Amygdala (tissue), 56 donors: ENCODE measurements around the gene CPEB1.

Experiments
- DNase-seq, 56 donors: peaks; one replicate each; lab custom pipeline; 2025; lab: John Stamatoyannopoulos, UW

Gene CPEB1

DNA sequence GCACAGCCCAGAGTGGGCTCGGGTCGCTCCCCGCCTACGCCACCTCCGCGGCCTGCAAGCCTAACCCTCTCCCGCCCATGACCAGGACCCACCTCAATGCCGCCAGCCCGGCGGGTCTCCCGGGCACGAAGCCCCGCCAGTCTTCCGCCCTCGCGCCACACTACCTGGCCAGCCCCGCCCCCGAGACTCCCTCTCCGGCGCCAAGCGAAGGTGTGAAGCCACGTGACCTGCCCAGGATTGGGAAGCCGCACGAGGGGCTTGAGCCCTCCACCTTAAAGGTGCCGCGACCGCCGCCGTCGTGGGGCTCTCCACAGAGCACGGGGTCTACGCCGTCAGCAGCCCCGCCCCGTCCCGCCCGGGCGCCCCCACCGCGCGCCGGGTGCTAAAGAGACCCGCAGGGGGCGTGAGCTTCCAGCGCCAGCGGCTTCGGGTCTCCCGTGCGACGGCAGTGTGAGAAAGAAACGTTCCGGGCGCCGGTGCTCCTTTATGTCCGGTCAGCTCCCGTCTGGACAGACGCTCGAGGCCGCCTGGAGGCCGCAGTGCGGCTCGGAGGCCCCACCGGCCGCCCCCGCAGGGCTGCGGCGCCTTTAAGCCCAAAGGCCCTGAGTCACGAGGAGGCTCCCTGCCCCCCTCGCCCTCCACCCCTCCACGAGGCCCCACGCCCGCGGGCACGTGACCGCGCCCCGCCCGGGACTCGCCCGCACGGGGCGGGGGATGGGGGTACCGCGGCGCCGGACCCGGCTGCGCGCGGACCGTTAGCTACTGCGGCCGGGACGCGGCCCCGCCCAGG is at the start of gene CPEB1:
TSS of gene CPEB1 (minus strand) at position 319 of the 790 bp plus-strand sequence. CDS start 18,904 bp downstream, outside the sequence.
- DNase-seq, result peak in 47 of 56 donors; percentile 22 to 82 (median 68)

DNA sequence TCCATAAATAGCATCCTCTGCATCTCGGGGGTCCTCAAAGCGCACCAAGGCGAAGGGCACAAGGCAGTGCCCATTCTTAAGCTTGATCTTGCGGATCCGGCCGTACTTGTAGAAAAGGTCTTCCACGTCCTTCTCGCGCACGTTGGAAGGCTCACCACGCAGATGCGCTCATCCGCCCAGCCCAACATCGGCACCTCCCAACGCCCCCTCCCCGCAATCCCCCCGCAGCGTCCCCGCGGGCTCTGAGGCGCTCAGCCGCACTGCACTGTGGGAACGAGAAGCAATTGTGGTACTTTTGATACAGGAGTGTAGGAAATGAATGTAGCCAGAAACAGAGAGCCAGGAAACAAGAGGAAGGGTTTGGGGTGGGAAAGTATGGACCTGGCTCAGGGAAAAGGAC is 45.0 kb upstream of the CPEB1 start:
- DNase-seq, result no peak

DNA sequence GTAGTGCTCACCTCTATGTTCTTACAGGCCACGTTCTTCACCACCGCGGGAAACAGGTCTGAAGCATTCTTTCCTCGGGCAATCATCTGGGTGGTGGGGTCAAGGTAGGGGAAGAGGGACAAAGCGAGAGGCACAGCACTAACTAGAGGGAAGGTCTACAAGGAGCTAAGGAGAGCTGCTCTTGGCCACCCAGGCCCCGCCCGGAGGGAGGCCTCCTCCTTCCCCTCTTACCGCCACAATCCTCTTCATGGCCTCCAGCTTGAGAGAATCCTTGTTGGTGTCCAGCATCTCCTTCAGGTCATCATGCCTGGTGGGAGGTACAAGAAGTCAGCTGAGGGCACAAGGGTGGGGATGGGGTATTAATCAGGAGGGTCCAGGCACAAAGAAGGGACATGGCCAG is 42.0 kb upstream of the CPEB1 start:
- no peak for DNase-seq

GRCh38 chr15:82688691-82689090 is 41.5 kb upstream of the CPEB1 start:
- no peak for DNase-seq

- no peak for DNase-seq
These were observed 34.2 kb upstream of the CPEB1 start for GRCh38 chr15:82681371-82681770.

DNA sequence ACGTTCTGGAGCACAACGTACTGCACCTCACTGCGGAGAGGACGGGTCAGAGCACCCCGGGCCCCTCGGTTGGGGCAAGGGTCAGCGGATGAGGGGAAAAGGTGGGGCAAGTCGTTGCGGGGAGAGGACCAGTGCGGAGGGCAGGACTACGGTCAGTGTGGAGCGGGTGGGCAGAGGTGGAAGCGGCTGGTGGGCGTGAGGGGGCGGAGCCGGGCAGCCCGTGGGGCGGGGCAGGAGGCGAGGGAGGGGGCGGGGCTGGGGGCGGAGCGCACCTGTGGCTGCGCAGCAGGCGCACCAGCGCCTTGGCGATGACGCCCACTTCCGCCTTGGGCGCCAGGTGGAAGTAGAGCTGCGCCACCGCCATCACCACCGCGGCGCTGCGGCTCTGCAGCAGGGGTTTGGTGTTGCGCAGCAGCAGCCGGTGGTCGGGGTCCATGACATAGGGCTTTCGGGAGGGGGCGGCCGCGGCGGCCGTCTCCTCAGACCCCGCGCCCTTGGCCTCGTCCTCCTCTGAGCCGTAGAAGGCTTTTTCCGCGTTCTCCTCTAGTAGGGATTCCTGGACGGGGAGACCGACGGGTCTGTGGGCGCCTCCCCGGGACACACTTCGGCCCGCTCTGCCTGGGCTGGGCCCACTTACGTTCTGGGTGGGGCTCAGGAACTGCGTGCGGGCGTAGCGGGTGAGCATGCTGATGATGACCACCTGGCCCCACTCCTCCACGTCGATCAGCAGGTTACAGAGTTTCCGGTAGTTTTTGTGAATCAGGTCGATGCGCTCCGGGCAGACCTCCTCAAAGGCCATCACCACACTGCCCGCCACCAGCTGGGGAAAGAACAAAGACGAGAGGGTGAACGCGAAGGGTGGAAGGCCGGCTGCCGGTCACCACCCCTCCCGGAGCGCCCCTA is 33.3 kb upstream of the CPEB1 start:
- DNase-seq, result no peak

- DNase-seq, result no peak
These were observed 32.5 kb upstream of the CPEB1 start for GRCh38 chr15:82679626-82680199.

DNA sequence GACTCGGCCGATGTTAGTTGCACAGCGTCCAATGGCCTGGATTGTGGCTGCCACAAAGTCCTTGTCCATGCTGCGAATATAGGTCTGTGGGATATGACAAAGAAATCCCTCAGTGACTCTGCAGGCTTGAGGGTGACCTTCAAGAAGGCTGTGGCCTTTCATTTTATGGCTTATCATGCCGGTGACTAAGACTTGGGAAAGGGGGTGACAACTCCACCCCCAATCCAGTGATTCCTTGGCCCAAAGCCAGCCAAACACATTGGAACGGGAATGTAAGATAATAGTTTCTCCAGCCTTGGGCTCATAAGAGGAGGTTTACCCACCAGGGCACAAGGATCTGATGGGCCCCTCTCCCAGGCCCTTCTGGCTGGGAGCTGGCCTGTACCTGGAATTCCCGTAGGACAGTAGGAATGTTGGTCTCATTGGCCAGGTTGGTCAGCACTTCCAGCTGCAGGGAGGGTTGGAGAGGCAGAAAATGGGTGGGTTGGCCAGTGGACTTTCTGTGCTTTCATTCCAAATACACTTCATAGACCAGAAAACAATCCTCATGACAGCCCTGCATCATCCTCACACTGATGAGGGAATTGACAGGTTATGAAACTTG is 30.7 kb upstream of the CPEB1 start:
- no peak for DNase-seq

DNA sequence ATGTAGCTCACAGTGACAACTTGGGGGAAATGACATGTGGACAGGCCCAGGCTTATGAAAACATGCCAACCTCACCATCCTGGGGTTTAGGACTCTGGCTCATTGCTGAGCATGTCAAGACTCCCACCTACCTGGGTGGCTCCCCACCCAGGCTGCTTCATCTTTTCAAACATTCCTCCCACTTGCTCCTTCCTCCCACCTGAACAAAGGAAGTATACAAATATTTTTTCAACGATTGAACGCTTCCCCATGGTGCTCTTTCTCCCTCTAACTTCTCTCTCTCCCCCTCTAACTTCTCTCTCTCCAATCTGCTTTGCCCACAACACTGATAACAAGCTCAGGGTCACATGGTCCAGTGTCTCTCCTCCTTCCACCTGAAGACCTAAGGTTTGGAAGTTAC is 27.7 kb upstream of the CPEB1 start:
- no peak for DNase-seq

GRCh38 chr15:82670699-82671098 is 23.5 kb upstream of the CPEB1 start:
- no peak for DNase-seq

DNA sequence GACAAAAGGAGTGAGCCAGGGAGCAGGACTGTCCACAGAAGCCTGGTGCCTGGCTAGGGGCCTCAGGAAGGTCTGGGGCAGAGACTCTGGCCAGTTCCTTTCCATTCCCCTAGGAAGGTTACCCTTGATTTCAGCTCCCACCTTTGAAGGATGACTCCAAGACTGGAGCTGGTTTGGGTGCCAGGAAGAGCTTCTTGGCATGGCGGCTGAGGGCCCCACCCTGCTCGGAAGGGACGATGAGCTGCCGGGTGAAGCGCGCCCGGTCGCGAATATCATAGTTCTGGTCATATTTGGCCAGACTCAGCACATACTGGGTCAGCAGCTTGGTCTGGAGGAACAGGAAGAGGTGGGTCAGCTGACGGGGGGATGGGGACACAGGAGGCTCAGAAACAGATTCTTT is 19.4 kb upstream of the CPEB1 start:
- DNase-seq, result no peak

DNA sequence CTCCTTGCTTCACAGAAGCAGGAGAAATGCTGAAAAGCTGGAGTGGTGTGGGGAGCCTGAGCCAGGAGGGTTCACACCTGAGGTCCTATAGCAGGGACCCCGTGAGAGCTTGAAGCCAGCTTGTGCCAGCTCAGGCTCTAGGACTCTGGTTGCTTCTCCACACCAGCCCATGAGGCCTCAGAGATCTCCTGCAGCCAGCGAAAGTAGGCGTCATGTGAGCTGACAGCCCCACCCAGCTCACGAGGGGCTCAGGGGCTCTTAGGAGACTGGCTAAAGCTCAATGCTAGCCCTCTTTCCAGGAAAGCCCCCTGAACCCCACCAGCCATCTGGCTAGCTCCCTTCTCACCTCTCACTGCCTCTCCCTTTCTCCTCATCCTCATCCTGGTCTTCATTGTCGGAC is 16.9 kb upstream of the CPEB1 start:
- DNase-seq, result no peak

DNA sequence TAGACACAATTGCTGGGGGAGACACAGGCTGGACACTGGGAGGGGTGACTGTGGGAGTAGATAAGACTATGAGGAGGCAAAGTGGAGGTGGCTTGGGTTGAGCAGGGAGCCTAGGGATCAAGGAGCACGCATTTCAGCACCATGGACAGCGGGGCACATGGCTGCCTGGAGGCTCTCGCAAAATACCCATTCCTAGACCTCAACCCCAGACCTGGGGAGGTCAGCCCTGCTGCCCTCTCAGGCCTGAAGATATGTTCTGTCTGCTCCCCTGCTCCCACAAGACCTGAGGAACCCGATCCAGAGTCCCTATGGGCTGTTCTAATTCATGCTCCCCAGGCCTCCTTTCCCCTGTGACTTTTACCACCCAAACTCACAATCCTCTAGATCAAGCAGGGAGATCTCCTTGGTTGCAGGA is 16.0 kb upstream of the CPEB1 start:
- peak in 1 of 56 donors; percentile 23 for DNase-seq

- DNase-seq, result no peak
These were observed 15.5 kb upstream of the CPEB1 start for GRCh38 chr15:82662641-82663040.

DNA sequence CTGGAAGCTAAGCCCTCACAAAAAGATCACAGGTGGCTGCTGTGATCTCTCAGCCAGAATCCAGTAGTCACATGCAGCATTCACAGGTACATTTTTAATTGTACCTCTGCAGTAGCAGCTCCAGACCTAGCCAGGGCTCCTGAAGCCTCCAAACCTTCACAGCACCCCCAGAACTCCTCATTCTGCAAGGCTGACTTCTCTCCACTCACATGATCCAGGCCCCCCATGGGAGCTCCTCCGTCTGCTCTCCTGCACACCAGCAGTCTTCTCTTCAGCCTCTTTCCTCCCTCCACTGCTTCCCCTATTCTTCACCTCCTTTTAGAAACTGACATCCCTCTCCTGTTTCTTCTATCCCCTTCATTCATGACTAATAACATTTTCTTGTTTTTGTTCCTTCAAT is 13.2 kb upstream of the CPEB1 start:
- DNase-seq, result no peak

- DNase-seq, result no peak
These were observed 9.6 kb upstream of the CPEB1 start for GRCh38 chr15:82656641-82657266.

DNA sequence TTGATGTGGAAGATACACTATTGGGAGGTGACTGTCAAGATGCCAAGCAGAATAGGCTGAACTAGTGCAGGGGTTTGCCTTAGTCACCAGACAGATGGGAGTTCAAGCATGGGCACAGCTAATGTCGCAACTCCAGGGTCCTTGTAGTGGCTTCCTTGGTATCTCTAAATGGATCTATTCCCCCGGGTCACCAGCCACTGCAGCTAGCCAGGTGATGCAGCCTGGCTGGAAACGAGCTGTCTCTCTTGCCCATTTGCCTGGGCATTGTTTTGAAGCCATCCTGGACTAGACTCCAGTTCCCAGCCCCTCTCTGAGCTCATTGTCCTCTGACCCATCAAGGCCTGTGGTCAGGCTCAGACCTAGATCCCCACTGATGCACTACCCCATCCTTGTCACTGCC is 8.4 kb upstream of the CPEB1 start:
- no peak for DNase-seq

- DNase-seq, result no peak
These were observed 6.5 kb upstream of the CPEB1 start for GRCh38 chr15:82653483-82654168.

DNA sequence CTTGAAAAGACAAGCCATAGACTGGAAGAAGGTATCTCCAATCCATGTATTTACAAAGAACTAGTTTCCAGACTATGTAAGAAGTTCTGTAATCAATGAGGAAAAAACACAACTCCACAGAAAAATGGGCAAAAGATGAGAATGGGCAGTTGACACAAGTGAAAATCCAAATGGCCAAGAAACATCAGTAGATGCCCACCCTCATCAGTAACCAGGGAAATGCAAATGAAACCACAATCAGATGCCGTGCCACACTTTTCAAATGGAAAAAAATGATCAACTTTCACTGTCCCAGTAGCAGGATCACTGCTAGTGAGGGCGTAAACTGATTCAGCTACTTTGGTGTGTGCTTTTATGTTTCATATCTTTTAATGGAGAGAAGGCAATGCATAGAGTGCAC is 4.5 kb upstream of the CPEB1 start:
- no peak for DNase-seq
